ENCODE data around the gene CRCP. TPM values are rescaled to one million over a fixed set of nuclear protein-coding genes. Genes with fewer than 3 reads are reported as not detected.
A peak's percentile ranks its signal among the peaks of the same experiment; 100 is the strongest.

Gene CRCP
- polyA plus RNA-seq, 2 of the 4 experiments (the other 2 are of a cell fraction), result 33.1 to 40.3 TPM

GRCh38 chr7:66082083-66082482, 32.6 kb upstream of the CRCP start:
- WGBS (ENCODE audit: missing lambda C conversion rate), result 94% methylated on average over 6 of the region's 6 CpGs
- Histone ChIP-seq H3K4me3 (no peak overlapping the region), H3K4me1 (peaks cover 2% of the 10 kb centered on the region; the same call in 2 of the 3 replicates), H3K27ac (no peak overlapping the region), H3K4me2 (no peak overlapping the region), H3K9me3 (no peaks in the 10 kb centered on the region)
- ChIA-PET CTCF (no interaction called here), POLR2A (no interaction called here)
- no peak for DNase-seq (ENCODE audit: low read depth in 1 of 2, low spot score in 1 of 2)
- no peak for ATAC-seq
- no peak for FAIRE-seq
- no peak for TF ChIP-seq CEBPB (IDR thresholded peaks at IDR 0.05)
- no peak for TF ChIP-seq PBX3 (IDR thresholded peaks at IDR 0.05)
- no peak for TF ChIP-seq ZNF302 (CRISPR knock-in tag; IDR thresholded peaks at IDR 0.05)
- no peak for TF ChIP-seq HES2 (IDR thresholded peaks at IDR 0.05)
- TF ChIP-seq PHF8 (IDR thresholded peaks at IDR 0.05; ENCODE audit: borderline replicate concordance, low read depth), result no peak
- TF ChIP-seq EHF (CRISPR knock-in tag; IDR thresholded peaks at IDR 0.05), result no peak

- ChIA-PET CTCF (interaction anchor here (1.0 to 1.2 kb wide), 3 partner anchors 13 to 335 kb away, joined by 3 read pairs; no protein-coding TSS in a partner anchor), POLR2A (interaction anchor here (0.7 kb wide), 1 partner anchor 30 kb away, joined by 3 read pairs; no protein-coding TSS in a partner anchor)
- Histone ChIP-seq H3K4me1 (no peaks in the 10 kb centered on the region), H3K9me3 (no peaks in the 10 kb centered on the region), H3K4me2 (no peak overlapping the region), H3K27ac (no peak overlapping the region), H3K4me3 (no peak overlapping the region)
- ATAC-seq (0 out of 6 replicates have a peak, but pooled peaks of 1 of the 2 experiments have one; percentile 18), FAIRE-seq (no peak), DNase-seq (ENCODE audit: low read depth in 1 of 2, low spot score in 1 of 2) (no peak)
- TF ChIP-seq MAFK (IDR thresholded peaks at IDR 0.05; ENCODE audit: partially characterized antibody) (no peak), POLR2AphosphoS2 (conservative IDR thresholded peaks at IDR 0.05; ENCODE audit: low read length) (no peak)
- WGBS (ENCODE audit: missing lambda C conversion rate), result 97% methylated on average over 12 of the region's 16 CpGs
Observed at GRCh38 chr7:66082886-66083415, 31.7 kb upstream of the CRCP start.

GRCh38 chr7:66083677-66084076, 31.0 kb upstream of the CRCP start:
- ATAC-seq (no peak), DNase-seq (ENCODE audit: low read depth in 1 of 2, low spot score in 1 of 2) (no peak), FAIRE-seq (no peak)
- H3K9me3 ChIP-seq, result no peaks in the 10 kb centered on the region
- no peaks in the 10 kb centered on the region for H3K4me1 ChIP-seq
- ChIA-PET POLR2A (interaction anchor here (0.7 to 1.2 kb wide), 2 partner anchors 9 to 31 kb away, joined by 3 to 4 read pairs; no protein-coding TSS in a partner anchor), CTCF (interaction anchor here (0.7 to 1.2 kb wide), 5 partner anchors 13 to 336 kb away, joined by 3 to 5 read pairs (median 3); no protein-coding TSS in a partner anchor)
- 94% methylated on average over 1 of the region's 2 CpGs for WGBS (ENCODE audit: missing lambda C conversion rate)
- no peak overlapping the region for H3K27ac ChIP-seq
- TF ChIP-seq MAFK (IDR thresholded peaks at IDR 0.05; ENCODE audit: partially characterized antibody) (no peak), TP53 (CRISPR knock-in tag; IDR thresholded peaks at IDR 0.05) (no peak), RAD21 (conservative IDR thresholded peaks at IDR 0.05 in 1 of 2, IDR thresholded peaks at IDR 0.05 in 1 of 2) (no peak), CEBPB (IDR thresholded peaks at IDR 0.05) (no peak), CBX8 (IDR thresholded peaks at IDR 0.05) (no peak), KDM5A (IDR thresholded peaks at IDR 0.05) (no peak), HES2 (IDR thresholded peaks at IDR 0.05) (no peak), RFX5 (IDR thresholded peaks at IDR 0.05) (no peak), HOXB13 (CRISPR knock-in tag; IDR thresholded peaks at IDR 0.05; ENCODE audit: low read depth) (no peak), PBX3 (IDR thresholded peaks at IDR 0.05) (no peak), ZC3H11A (IDR thresholded peaks at IDR 0.05) (no peak), EHMT2 (IDR thresholded peaks at IDR 0.05; ENCODE audit: low read depth) (no peak), MAX (IDR thresholded peaks at IDR 0.05) (no peak), BCL3 (IDR thresholded peaks at IDR 0.05) (no peak)
- H3K4me3 ChIP-seq, result no peak overlapping the region
- H3K4me2 ChIP-seq, result no peak overlapping the region

All from A549 (cell line).